OCI-LY1 (cell line): ENCODE results near the gene PSMA5.

Experiments
- EZH2 ChIP-seq: fragments of 200-600 bp; sonication (generic), shearing (Covaris generic); IDR thresholded peaks from 2 replicates; pipeline ENCODE4 v1.8.0; 2017; ENCODE audit warnings: borderline replicate concordance, mixed run types, mild to moderate bottlenecking, antibody characterized with exemption, low read length, moderate library complexity, mixed read lengths
- TF ChIP-seq, protein P1 (sequence below): fragments of 200-600 bp; sonication (generic), shearing (Covaris generic); IDR thresholded peaks from 2 replicates; pipeline ENCODE4 v1.5.1; 2017; ENCODE audit warnings: mild to moderate bottlenecking, antibody characterized with exemption, low read length, moderate library complexity, mixed read lengths

DNA sequence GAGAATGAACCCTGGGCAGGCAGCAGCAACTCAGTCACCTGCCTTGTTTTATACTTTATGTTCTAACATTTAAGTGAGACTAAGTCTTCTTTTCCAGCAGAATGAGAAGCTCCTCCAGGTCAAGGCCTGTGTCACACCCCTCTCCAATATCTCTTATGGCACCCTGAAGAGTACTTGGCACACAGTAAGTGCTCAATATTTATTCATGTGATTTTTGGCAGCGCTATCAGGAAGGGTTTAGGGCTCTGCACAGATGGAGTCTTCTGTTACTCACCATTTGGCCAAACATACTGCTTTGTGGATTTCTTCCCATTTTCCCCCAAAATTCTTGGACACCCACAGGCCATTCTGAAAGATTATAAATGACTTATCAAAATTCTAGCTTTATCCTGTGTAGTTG is 75.6 kb downstream of the PSMA5 start:
- TF ChIP-seq, protein P1, sequence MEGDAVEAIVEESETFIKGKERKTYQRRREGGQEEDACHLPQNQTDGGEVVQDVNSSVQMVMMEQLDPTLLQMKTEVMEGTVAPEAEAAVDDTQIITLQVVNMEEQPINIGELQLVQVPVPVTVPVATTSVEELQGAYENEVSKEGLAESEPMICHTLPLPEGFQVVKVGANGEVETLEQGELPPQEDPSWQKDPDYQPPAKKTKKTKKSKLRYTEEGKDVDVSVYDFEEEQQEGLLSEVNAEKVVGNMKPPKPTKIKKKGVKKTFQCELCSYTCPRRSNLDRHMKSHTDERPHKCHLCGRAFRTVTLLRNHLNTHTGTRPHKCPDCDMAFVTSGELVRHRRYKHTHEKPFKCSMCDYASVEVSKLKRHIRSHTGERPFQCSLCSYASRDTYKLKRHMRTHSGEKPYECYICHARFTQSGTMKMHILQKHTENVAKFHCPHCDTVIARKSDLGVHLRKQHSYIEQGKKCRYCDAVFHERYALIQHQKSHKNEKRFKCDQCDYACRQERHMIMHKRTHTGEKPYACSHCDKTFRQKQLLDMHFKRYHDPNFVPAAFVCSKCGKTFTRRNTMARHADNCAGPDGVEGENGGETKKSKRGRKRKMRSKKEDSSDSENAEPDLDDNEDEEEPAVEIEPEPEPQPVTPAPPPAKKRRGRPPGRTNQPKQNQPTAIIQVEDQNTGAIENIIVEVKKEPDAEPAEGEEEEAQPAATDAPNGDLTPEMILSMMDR, result no peak
- TF ChIP-seq EZH2, result no peak
